GM19438 (cell line): Measurements from ENCODE around the gene EPC1.
"Not testable (repeated sequence)": the region's sequence is repeated elsewhere in the genome, so short reads cannot be mapped to it uniquely, and the experiment has no call there.

Experiments
- ATAC-seq: cut with Tn5 transposase; IDR thresholded peaks from one replicate; pipeline ENCODE4 v1.9.1; 2021; ENCODE audit warnings: low read depth; ENCODE audit not compliant: unreplicated experiment

The EPC1 gene

DNA sequence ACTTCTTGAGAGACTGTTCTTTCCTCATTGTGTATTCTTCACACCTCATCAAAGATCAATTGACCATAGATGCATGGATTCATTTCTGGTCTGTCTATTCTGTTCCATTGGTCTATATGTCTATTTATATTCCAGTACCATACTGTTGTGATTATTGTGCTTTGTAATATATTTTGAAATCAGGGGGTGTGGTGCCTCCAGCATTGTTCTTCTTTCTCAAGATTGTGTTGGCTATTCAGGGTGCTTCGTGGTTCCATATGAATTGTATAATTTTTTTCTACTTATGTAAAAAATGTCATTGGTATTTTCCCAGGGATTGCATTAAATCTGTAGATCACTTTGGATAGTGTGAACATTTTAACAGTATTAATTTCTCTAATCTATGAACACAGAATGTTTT is 106.5 kb downstream of the EPC1 start:
- ATAC-seq = no peak

DNA sequence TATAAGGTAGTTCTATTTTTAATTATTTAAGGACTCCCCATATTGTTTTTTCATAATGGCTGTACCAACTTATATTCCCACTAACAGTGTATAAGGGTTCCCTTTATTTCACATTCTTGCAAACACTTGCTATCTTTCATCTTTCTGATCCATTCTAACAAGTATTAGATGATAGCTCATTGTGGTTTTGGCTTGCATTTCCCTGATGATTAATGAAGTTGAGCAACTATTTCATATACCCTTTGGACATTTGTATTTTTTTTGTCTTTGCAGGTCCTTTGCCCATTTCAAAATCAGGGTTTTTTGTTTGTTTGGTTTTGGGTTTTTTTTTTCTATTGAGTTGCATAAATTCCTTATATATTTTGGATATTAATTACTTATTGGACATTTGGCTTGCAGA is 107.2 kb downstream of the EPC1 start:
- ATAC-seq = no peak

DNA sequence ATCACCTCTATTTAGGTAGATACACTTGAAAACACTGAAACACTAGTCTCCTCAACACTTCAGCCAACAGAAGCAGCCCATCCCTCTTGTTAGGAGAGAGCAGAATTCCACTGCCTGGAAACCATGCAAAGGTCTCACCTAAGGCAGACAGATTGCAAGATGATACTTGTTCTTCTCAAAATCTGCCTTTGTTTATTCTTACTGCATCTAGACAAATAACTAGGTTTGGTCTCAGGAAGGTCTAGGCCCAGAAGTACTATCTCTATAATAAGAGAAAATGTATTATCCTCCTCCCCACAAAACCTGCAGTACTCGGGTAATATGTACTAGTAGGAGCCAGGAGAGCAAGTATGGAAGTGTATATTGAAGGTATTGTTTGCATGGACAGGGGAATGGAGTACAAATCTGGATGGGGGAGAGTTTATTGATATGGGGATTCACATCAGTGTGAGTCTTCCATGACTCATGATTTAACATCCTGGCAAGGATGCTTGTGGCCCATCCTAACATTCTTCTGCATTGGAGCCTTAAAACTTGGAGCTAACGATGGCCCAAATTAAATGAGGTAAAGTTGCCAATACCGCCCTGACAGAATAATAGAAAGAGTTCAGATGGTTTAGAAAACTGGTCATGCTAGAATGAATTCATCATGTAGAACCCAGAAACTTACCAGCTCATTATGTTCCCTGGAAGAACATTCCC is 109.2 kb downstream of the EPC1 start:
- ATAC-seq = no peak

GRCh38 chr10:32234471-32234870 is 112.5 kb downstream of the EPC1 start:
- ATAC-seq = no peak

- ATAC-seq = not testable (repeated sequence)
These were observed 113.6 kb downstream of the EPC1 start for GRCh38 chr10:32233375-32233774.

DNA sequence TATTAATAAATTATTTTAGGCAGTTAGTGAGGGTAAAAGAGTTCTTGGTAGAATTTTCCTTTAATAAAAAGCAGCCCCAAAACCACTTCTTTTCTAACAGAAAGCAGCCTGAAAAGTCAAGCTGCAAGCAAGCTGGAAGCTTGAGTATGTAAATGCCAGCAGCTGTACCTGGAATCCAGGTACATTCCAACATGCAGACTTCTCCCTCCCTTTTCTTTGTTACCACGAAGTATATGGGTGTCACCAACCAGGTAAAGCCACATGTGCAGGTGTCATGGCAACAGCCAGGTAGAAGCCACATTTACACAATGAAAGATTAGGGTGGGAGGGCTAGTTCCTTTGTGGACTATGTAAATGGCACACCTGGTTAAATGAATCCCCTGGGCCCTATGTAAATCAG is 114.6 kb downstream of the EPC1 start:
- no peak for ATAC-seq

DNA sequence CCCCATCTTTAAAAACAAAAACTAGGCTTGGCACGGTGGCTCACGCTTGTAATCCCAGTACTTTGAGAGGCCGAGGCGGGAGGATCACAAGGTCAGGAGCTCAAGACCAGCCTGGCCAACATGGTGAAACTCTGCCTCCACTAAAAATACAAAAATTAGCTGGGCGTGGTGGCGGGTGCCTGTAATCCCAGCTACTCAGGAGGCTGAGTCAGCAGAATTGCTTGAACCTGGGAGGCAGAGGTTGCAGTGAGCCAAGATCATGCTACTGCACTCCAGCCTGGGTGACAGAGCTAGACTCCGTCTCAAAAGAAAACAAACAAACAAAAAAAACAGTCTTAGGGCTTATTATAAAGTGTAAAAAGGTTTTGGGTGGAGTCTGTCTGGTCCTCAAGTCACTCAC is 117.2 kb downstream of the EPC1 start:
- ATAC-seq = not testable (repeated sequence)

DNA sequence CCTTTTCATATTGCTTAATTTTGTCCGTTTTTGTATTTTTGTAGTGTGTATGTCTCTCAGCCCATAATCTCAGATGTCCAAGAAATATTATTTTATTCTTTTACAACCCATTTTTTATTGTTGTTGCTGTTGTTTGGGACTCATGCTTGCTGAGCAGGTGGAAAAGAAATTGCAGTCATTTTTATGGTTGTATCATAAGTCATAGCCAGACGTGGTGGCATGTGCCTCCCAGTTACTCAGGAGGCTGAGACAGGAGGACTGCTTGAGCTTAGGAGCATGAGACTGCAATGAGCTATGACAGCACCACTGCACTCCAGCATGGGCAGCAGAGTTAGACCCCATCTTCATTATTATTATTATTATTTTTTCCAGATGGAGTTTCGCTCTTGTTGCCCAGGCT is 117.8 kb downstream of the EPC1 start:
- no peak for ATAC-seq

- no peak for ATAC-seq
These were observed 119.2 kb downstream of the EPC1 start for GRCh38 chr10:32227802-32228201.

DNA sequence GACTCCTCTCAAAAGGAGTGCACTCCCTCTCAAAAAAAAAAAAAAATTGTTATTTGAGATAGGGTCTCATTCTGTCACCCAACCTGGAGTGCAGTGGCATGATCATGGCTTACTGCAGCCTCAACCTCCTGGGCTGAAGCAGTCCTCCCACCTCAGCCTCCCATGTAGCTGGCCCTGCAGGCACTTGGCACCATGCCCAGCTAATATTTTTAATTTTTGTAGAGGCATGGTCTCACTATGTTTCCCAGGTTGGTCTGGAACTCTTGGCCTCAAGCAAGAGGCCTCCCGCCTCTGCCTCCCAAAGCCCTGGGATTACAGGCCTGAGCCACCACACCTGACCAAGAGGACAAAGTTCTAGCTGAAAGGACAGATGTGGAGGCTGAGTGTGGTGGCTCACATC is 120.3 kb downstream of the EPC1 start:
- no peak for ATAC-seq

DNA sequence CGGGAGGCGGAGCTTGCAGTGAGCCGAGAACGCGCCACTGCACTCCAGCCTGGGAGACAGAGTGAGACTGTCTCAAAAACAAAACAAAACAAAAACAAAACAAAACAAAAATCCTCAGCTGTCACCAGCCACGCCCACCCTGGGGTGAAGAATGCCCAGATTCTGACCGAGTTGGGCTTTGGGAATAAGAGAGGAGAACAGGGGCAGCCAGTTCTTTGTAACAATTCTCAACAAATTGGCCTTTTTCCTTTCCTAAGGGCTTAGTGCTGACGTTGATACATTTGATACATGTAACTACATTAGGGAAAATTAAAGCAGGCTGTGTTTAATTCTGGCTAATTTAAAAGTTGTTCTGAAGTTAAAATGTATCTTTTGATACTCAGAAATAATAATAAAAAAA is 121.0 kb downstream of the EPC1 start:
- no peak for ATAC-seq

- not testable (repeated sequence) for ATAC-seq
These were observed 124.6 kb downstream of the EPC1 start for GRCh38 chr10:32222376-32222775.

DNA sequence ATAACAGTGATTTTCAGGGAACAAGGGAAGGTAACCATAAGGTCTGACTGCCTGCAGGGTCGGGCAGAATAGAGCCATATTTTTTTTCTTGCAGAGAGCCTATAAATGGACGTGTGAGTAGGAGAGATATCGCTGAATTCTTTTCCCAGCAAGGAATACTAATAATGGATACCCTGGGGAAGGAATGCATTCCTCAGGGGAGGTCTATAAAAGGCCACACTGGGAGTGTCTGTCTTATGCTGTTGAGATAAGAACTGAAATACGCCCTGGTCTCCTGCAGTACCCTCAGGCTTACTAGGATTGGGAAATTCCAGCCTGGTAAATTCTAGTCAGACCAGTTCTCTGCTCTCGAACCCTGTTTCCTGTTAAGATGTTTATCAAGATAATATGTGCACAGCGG is 127.8 kb downstream of the EPC1 start:
- ATAC-seq = not testable (repeated sequence)

- ATAC-seq = not testable (repeated sequence)
These were observed 128.5 kb downstream of the EPC1 start for GRCh38 chr10:32218206-32219044.
